Keratinocyte (primary cell): ENCODE measurements around the gene ATP13A3. TPM values are rescaled to one million over a fixed set of nuclear protein-coding genes. Genes with fewer than 3 reads are reported as not detected.

Experiments used
- DNase-seq: peaks from one replicate; pipeline ENCODE4 v3.0.0-alpha.2; 2011; ENCODE audit warnings: low read depth, missing footprints, low spot score
- FAIRE-seq: peaks from 2 replicates; lab custom pipeline; 2011; peaks lifted over from hg19 to GRCh38; lab: Jason Lieb, UNC
- H2AFZ ChIP-seq: 2 replicates; pipeline ENCODE4 v1.6.0; 2012; ENCODE audit warnings: low read length, control low read depth, inconsistent platforms; ENCODE audit not compliant: control insufficient read depth
- H3K27ac ChIP-seq: 2 replicates; pipeline ENCODE4 v1.5.1; 2011; ENCODE audit warnings: low read length; ENCODE audit not compliant: control insufficient read depth, insufficient read depth
- H3K27me3 ChIP-seq: 3 replicates; pipeline ENCODE4 v1.6.0; 2011; ENCODE audit warnings: low read length; ENCODE audit not compliant: control insufficient read depth, insufficient read depth; ENCODE audit errors: extremely low read depth
- H3K36me3 ChIP-seq, 2 experiments: 2 replicates in 1 of 2; 3 replicates in 1 of 2; pipeline ENCODE4 v1.5.1; 2011; ENCODE audit warnings: low read length in 2 of 2, mild to moderate bottlenecking in 1 of 2; ENCODE audit not compliant: control insufficient read depth in 2 of 2, insufficient read depth in 2 of 2; ENCODE audit errors: extremely low read depth in 1 of 2
- H3K4me1 ChIP-seq: 3 replicates; pipeline ENCODE4 v1.5.1; 2011; ENCODE audit warnings: low read length; ENCODE audit not compliant: control insufficient read depth, insufficient read depth; ENCODE audit errors: extremely low read depth
- H3K4me2 ChIP-seq: 3 replicates; pipeline ENCODE4 v1.6.0; 2011; ENCODE audit warnings: low read depth, low read length; ENCODE audit not compliant: control insufficient read depth, insufficient read depth; ENCODE audit errors: extremely low read depth
- H3K4me3 ChIP-seq, 3 experiments: fragments of 200-600 bp in 1 of 3; sonication (generic) in 1 of 3; 2 replicates in 2 of 3; 3 replicates in 1 of 3; pipeline ENCODE4 v1.5.1; 2011 to 2016; ENCODE audit warnings: low read length in 3 of 3, mild to moderate bottlenecking in 3 of 3, control low read depth in 2 of 3, inconsistent platforms in 1 of 3, low read depth in 1 of 3, mixed read lengths in 1 of 3, mixed run types in 1 of 3, moderate library complexity in 1 of 3; ENCODE audit not compliant: control insufficient read depth in 2 of 3, insufficient read depth in 2 of 3; ENCODE audit errors: extremely low read depth in 1 of 3
- H3K79me2 ChIP-seq: 2 replicates; pipeline ENCODE4 v1.6.0; 2012; ENCODE audit warnings: low read length; ENCODE audit not compliant: control insufficient read depth, insufficient read depth
- H3K9ac ChIP-seq: 3 replicates; pipeline ENCODE4 v1.6.0; 2011; ENCODE audit warnings: low read length; ENCODE audit not compliant: control insufficient read depth, insufficient read depth; ENCODE audit errors: extremely low read depth
- H3K9me1 ChIP-seq: 3 replicates; pipeline ENCODE4 v1.6.0; 2011; ENCODE audit warnings: low read length; ENCODE audit not compliant: control insufficient read depth, insufficient read depth; ENCODE audit errors: extremely low read depth
- H3K9me3 ChIP-seq: 2 replicates; pipeline ENCODE4 v1.5.1; 2012; ENCODE audit warnings: low read depth, low read length; ENCODE audit not compliant: control insufficient read depth
- H4K20me1 ChIP-seq: 3 replicates; pipeline ENCODE4 v1.6.0; 2011; ENCODE audit warnings: low read length; ENCODE audit not compliant: control insufficient read depth, insufficient read depth; ENCODE audit errors: extremely low read depth
- EZH2 ChIP-seq: IDR thresholded peaks from one replicate; pipeline ENCODE4 v1.6.1; 2012; ENCODE audit warnings: inconsistent platforms, mild to moderate bottlenecking, low read length, moderate library complexity
- dilution Hi-C: fragments of 300-500 bp; cut with MboI; formaldehyde crosslinking; loops from one replicate; pipeline ENCODE4 v1.7.0; 2020; ENCODE audit warnings: low sequenced_read_pairs; ENCODE audit not compliant: extremely low pct_ligation_motif_present
- polyA plus RNA-seq, 5 experiments: library from polyadenylated mRNA; depleted of rRNA in 3 of 5; stranded (reverse) in 3 of 5; stranded (forward) in 1 of 5; unstranded in 1 of 5; fragments of >200 nt; gene quantifications; 1 replicate in 1 of 5; 2 replicates in 3 of 5; 3 replicates in 1 of 5; pipeline versions ENCODE4 v1.2.1 to v1.2.3, GENCODE V29; 2011 to 2012; ENCODE audit warnings: missing spikeins in 2 of 5, low read depth in 1 of 5, low replicate concordance in 1 of 5
- TF ChIP-seq, protein P1 (sequence below), 3 experiments: IDR thresholded peaks in 1 of 3; conservative IDR thresholded peaks in 1 of 3; optimal IDR thresholded peaks in 1 of 3; 2 replicates in 2 of 3; 3 replicates in 1 of 3; pipeline versions ENCODE3 to v1.5.1; 2011; ENCODE audit warnings: low read length in 3 of 3, mild to moderate bottlenecking in 3 of 3, moderate library complexity in 2 of 3, control low read depth in 1 of 3, inconsistent platforms in 1 of 3; ENCODE audit not compliant: insufficient read depth in 2 of 3; ENCODE audit errors: extremely low read depth in 1 of 3

ATP13A3 gene
- polyA plus RNA-seq, 1 donor (not counting 4 experiments of a cell fraction or from before 2014, with no cell fraction given), result 103 TPM

GRCh38 chr3:194458131-194458530 lies 28.7 kb downstream of the ATP13A3 start:
- TF ChIP-seq, protein P1, sequence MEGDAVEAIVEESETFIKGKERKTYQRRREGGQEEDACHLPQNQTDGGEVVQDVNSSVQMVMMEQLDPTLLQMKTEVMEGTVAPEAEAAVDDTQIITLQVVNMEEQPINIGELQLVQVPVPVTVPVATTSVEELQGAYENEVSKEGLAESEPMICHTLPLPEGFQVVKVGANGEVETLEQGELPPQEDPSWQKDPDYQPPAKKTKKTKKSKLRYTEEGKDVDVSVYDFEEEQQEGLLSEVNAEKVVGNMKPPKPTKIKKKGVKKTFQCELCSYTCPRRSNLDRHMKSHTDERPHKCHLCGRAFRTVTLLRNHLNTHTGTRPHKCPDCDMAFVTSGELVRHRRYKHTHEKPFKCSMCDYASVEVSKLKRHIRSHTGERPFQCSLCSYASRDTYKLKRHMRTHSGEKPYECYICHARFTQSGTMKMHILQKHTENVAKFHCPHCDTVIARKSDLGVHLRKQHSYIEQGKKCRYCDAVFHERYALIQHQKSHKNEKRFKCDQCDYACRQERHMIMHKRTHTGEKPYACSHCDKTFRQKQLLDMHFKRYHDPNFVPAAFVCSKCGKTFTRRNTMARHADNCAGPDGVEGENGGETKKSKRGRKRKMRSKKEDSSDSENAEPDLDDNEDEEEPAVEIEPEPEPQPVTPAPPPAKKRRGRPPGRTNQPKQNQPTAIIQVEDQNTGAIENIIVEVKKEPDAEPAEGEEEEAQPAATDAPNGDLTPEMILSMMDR (optimal IDR thresholded peaks at IDR 0.05 in 1 of 3, IDR thresholded peaks at IDR 0.05 in 1 of 3, conservative IDR thresholded peaks at IDR 0.05 in 1 of 3; ENCODE audit: extremely low read depth in 1 of 3, insufficient read depth in 2 of 3, low read length in 3 of 3), result peak in 1 of 3 experiments; percentile 12
- no peak for TF ChIP-seq EZH2
- H3K4me3 ChIP-seq, result no peak overlapping the region
- H3K9ac ChIP-seq, result no peak overlapping the region
- no peaks in the 10 kb centered on the region for H3K27me3 ChIP-seq
- no peaks in the 10 kb centered on the region for H3K9me3 ChIP-seq
- H3K36me3 ChIP-seq, result peaks cover 7 to 10% of the 10 kb centered on the region in 2 experiments
- peaks cover 23% of the 10 kb centered on the region for H3K79me2 ChIP-seq
- H4K20me1 ChIP-seq, result no peaks in the 10 kb centered on the region
- H3K9me1 ChIP-seq, result no peaks in the 10 kb centered on the region
- H3K4me1 ChIP-seq, result no peaks in the 10 kb centered on the region
- no peak overlapping the region for H2AFZ ChIP-seq
- FAIRE-seq, result no peak
- DNase-seq, result no peak
- dilution Hi-C loops, result no loop called here
- H3K27ac ChIP-seq, result no peak overlapping the region
- H3K4me2 ChIP-seq, result no peak overlapping the region

GRCh38 chr3:194455481-194455880 lies 31.3 kb downstream of the ATP13A3 start:
- DNase-seq, result no peak
- H3K79me2 ChIP-seq, result peaks cover 4% of the 10 kb centered on the region
- no peak overlapping the region for H2AFZ ChIP-seq
- no peak overlapping the region for H3K4me3 ChIP-seq
- H3K4me1 ChIP-seq, result no peaks in the 10 kb centered on the region
- FAIRE-seq, result no peak
- H3K27me3 ChIP-seq, result no peaks in the 10 kb centered on the region
- H3K36me3 ChIP-seq, result peaks cover 8 to 14% of the 10 kb centered on the region in 2 experiments
- no peaks in the 10 kb centered on the region for H3K9me3 ChIP-seq
- no peak overlapping the region for H3K4me2 ChIP-seq
- dilution Hi-C loops, result no loop called here
- H4K20me1 ChIP-seq, result no peaks in the 10 kb centered on the region
- H3K27ac ChIP-seq, result no peak overlapping the region
- no peaks in the 10 kb centered on the region for H3K9me1 ChIP-seq
- H3K9ac ChIP-seq, result no peak overlapping the region
- no peak for TF ChIP-seq EZH2
- TF ChIP-seq, protein P1 (optimal IDR thresholded peaks at IDR 0.05 in 1 of 3, IDR thresholded peaks at IDR 0.05 in 1 of 3, conservative IDR thresholded peaks at IDR 0.05 in 1 of 3; ENCODE audit: extremely low read depth in 1 of 3, insufficient read depth in 2 of 3, low read length in 3 of 3), result no peak
